NT2/D1 (cell line): ENCODE measurements around the gene GLS.

ENCODE experiments used
- YY1 ChIP-seq: IDR thresholded peaks from 2 replicates; pipeline ENCODE4 v1.6.1; 2011; ENCODE audit not compliant: insufficient read length, insufficient read depth
- ZNF274 ChIP-seq: IDR thresholded peaks from 2 replicates; pipeline ENCODE4 v1.6.1; 2011; ENCODE audit warnings: mild to moderate bottlenecking, low read depth, low read length

- TF ChIP-seq YY1 (no peak), ZNF274 (no peak)
These were observed 42.7 kb upstream of the GLS start for GRCh38 chr2:190837952-190838361.
